B cell (primary cell): ENCODE measurements around the gene XYLT1.

Experiments
- CTCF ChIP-seq: fragments of 200-600 bp; IDR thresholded peaks from one replicate; pipeline ENCODE4 v1.8.0; 2022; ENCODE audit warnings: antibody characterized with exemption, mild to moderate bottlenecking
- EZH2 ChIP-seq: IDR thresholded peaks from 2 replicates; pipeline ENCODE4 v1.6.1; 2012; ENCODE audit warnings: borderline replicate concordance, low read depth, mild to moderate bottlenecking, moderate library complexity, low read length; ENCODE audit not compliant: insufficient read depth, poor library complexity, severe bottlenecking

GRCh38 chr16:17470908-17471718, at the start of gene XYLT1:
- TF ChIP-seq CTCF = no peak
- no peak for TF ChIP-seq EZH2
